ENCODE data around the gene ALOX12.

The ALOX12 gene

GRCh38 chr17:7022781-7023571 is 27.1 kb downstream of the ALOX12 start, which contains the start of gene BCL6B:
TSS of gene BCL6B (plus strand) at chr17:7023050. CDS start at chr17:7023672, 622 bp downstream.
- Histone ChIP-seq H3K27ac (peak within 1 kb of the TSS; percentile 74), H3K9me3 (ENCODE audit: low read depth, low read length) (no peaks in the 10 kb centered on the region), H3K4me3 (peak within 1 kb of the TSS; percentile 73), H3K9ac (ENCODE audit: insufficient read length) (peak within 1 kb of the TSS; percentile 75), H3K36me3 (ENCODE audit: insufficient read depth, low read length) (no peaks in the 10 kb centered on the region)
- no peak for DNase-seq (ENCODE audit: low read depth, low spot score)
- TF ChIP-seq FOXP2 (optimal IDR thresholded peaks at IDR 0.05; ENCODE audit: control extremely low read depth, extremely low read length, insufficient read depth) (no peak), POLR2AphosphoS5 (IDR thresholded peaks at IDR 0.05; ENCODE audit: borderline replicate concordance, low read depth, low read length) (no peak), EZH2 (IDR thresholded peaks at IDR 0.05) (no peak)

GRCh38 chr17:7023576-7024401 is 27.9 kb downstream of the ALOX12 start:
- Histone ChIP-seq H3K4me3 (peak overlapping the region; percentile 73), H3K9me3 (ENCODE audit: low read depth, low read length) (no peaks in the 10 kb centered on the region), H3K36me3 (ENCODE audit: insufficient read depth, low read length) (no peaks in the 10 kb centered on the region), H3K27ac (peak overlapping the region; percentile 74), H3K9ac (ENCODE audit: insufficient read length) (peak overlapping the region; percentile 75)
- DNase-seq (ENCODE audit: low read depth, low spot score) = peak; percentile 47
- TF ChIP-seq EZH2 (IDR thresholded peaks at IDR 0.05) = no peak
- TF ChIP-seq FOXP2 (optimal IDR thresholded peaks at IDR 0.05; ENCODE audit: control extremely low read depth, extremely low read length, insufficient read depth) = no peak
- peak; percentile 29; the same call in 1 of the 2 replicates for TF ChIP-seq POLR2AphosphoS5 (IDR thresholded peaks at IDR 0.05; ENCODE audit: borderline replicate concordance, low read depth, low read length)

GRCh38 chr17:7024402-7024785 is 28.5 kb downstream of the ALOX12 start:
- H3K4me3 ChIP-seq = peak overlapping the region; percentile 66
- no peak for DNase-seq (ENCODE audit: low read depth, low spot score)
- TF ChIP-seq EZH2 (IDR thresholded peaks at IDR 0.05) (no peak), FOXP2 (optimal IDR thresholded peaks at IDR 0.05; ENCODE audit: control extremely low read depth, extremely low read length, insufficient read depth) (no peak)

GRCh38 chr17:7025245-7025644 is 29.4 kb downstream of the ALOX12 start:
- TF ChIP-seq EZH2 (IDR thresholded peaks at IDR 0.05) = no peak
- no peak for TF ChIP-seq POLR2AphosphoS5 (IDR thresholded peaks at IDR 0.05; ENCODE audit: borderline replicate concordance, low read depth, low read length)
- no peak for TF ChIP-seq FOXP2 (optimal IDR thresholded peaks at IDR 0.05; ENCODE audit: control extremely low read depth, extremely low read length, insufficient read depth)
- H3K36me3 ChIP-seq (ENCODE audit: insufficient read depth, low read length) = no peaks in the 10 kb centered on the region
- no peak for DNase-seq (ENCODE audit: low read depth, low spot score)
- no peak overlapping the region for H3K9ac ChIP-seq (ENCODE audit: insufficient read length)
- no peaks in the 10 kb centered on the region for H3K9me3 ChIP-seq (ENCODE audit: low read depth, low read length)
- H3K4me3 ChIP-seq = no peak overlapping the region
- H3K27ac ChIP-seq = no peak overlapping the region

More at GRCh38 chr17:7024402-7024785, 28.5 kb downstream of the ALOX12 start:
- no peak overlapping the region for H3K27ac ChIP-seq
- H3K9ac ChIP-seq (ENCODE audit: insufficient read length) = no peak overlapping the region
- no peaks in the 10 kb centered on the region for H3K36me3 ChIP-seq (ENCODE audit: insufficient read depth, low read length)
- H3K9me3 ChIP-seq (ENCODE audit: low read depth, low read length) = no peaks in the 10 kb centered on the region

- TF ChIP-seq POLR2AphosphoS5 (IDR thresholded peaks at IDR 0.05; ENCODE audit: borderline replicate concordance, low read depth, low read length) = no peak
- no peak for TF ChIP-seq EZH2 (IDR thresholded peaks at IDR 0.05)
- TF ChIP-seq FOXP2 (optimal IDR thresholded peaks at IDR 0.05; ENCODE audit: control extremely low read depth, extremely low read length, insufficient read depth) = no peak
- H3K9ac ChIP-seq (ENCODE audit: insufficient read length) = no peak overlapping the region
- no peak for DNase-seq (ENCODE audit: low read depth, low spot score)
- no peak overlapping the region for H3K4me3 ChIP-seq
- H3K27ac ChIP-seq = no peak overlapping the region
- H3K36me3 ChIP-seq (ENCODE audit: insufficient read depth, low read length) = no peaks in the 10 kb centered on the region
- H3K9me3 ChIP-seq (ENCODE audit: low read depth, low read length) = no peaks in the 10 kb centered on the region
These were observed 30.7 kb downstream of the ALOX12 start for GRCh38 chr17:7026471-7027115.

GRCh38 chr17:7027335-7027734 is 31.5 kb downstream of the ALOX12 start:
- no peak for DNase-seq (ENCODE audit: low read depth, low spot score)
- H3K36me3 ChIP-seq (ENCODE audit: insufficient read depth, low read length) = no peaks in the 10 kb centered on the region
- no peak overlapping the region for H3K4me3 ChIP-seq
- TF ChIP-seq POLR2AphosphoS5 (IDR thresholded peaks at IDR 0.05; ENCODE audit: borderline replicate concordance, low read depth, low read length) (no peak), FOXP2 (optimal IDR thresholded peaks at IDR 0.05; ENCODE audit: control extremely low read depth, extremely low read length, insufficient read depth) (no peak), EZH2 (IDR thresholded peaks at IDR 0.05) (no peak)
- no peaks in the 10 kb centered on the region for H3K9me3 ChIP-seq (ENCODE audit: low read depth, low read length)
- H3K9ac ChIP-seq (ENCODE audit: insufficient read length) = no peak overlapping the region
- H3K27ac ChIP-seq = no peak overlapping the region

- Histone ChIP-seq H3K36me3 (ENCODE audit: insufficient read depth, low read length) (no peaks in the 10 kb centered on the region), H3K27ac (peak overlapping the region; percentile 44), H3K4me3 (no peak overlapping the region), H3K9me3 (ENCODE audit: low read depth, low read length) (no peaks in the 10 kb centered on the region), H3K9ac (ENCODE audit: insufficient read length) (no peak overlapping the region)
- no peak for DNase-seq (ENCODE audit: low read depth, low spot score)
- no peak for TF ChIP-seq EZH2 (IDR thresholded peaks at IDR 0.05)
- TF ChIP-seq POLR2AphosphoS5 (IDR thresholded peaks at IDR 0.05; ENCODE audit: borderline replicate concordance, low read depth, low read length) = no peak
- no peak for TF ChIP-seq FOXP2 (optimal IDR thresholded peaks at IDR 0.05; ENCODE audit: control extremely low read depth, extremely low read length, insufficient read depth)
These were observed 33.2 kb downstream of the ALOX12 start for GRCh38 chr17:7029096-7029495.

- Histone ChIP-seq H3K36me3 (ENCODE audit: insufficient read depth, low read length) (no peaks in the 10 kb centered on the region), H3K9me3 (ENCODE audit: low read depth, low read length) (no peaks in the 10 kb centered on the region), H3K4me3 (no peak overlapping the region), H3K27ac (peak overlapping the region; percentile 44), H3K9ac (ENCODE audit: insufficient read length) (no peak overlapping the region)
- no peak for DNase-seq (ENCODE audit: low read depth, low spot score)
- TF ChIP-seq FOXP2 (optimal IDR thresholded peaks at IDR 0.05; ENCODE audit: control extremely low read depth, extremely low read length, insufficient read depth) = no peak
- no peak for TF ChIP-seq EZH2 (IDR thresholded peaks at IDR 0.05)
- TF ChIP-seq POLR2AphosphoS5 (IDR thresholded peaks at IDR 0.05; ENCODE audit: borderline replicate concordance, low read depth, low read length) = no peak
These were observed 33.8 kb downstream of the ALOX12 start for GRCh38 chr17:7029659-7030058.
